Testis (tissue), 2 donors: ENCODE measurements around the gene TOMM40.

ENCODE experiments used
- POLR2A ChIP-seq: fragments of 450-650 bp; IDR thresholded peaks from one replicate; pipeline ENCODE4 v1.6.1; 2017; ENCODE audit warnings: antibody characterized with exemption, mild to moderate bottlenecking, moderate library complexity
- TF ChIP-seq, protein P1 (sequence below), 3 experiments: fragments of 450-650 bp in 2 of 3; fragments of 200-600 bp in 1 of 3; sonication (generic) in 1 of 3; IDR thresholded peaks; one replicate each; pipeline ENCODE4 v1.5.1; 2016 to 2019; ENCODE audit warnings: antibody characterized with exemption in 3 of 3, mild to moderate bottlenecking in 2 of 3, moderate library complexity in 1 of 3

DNA sequence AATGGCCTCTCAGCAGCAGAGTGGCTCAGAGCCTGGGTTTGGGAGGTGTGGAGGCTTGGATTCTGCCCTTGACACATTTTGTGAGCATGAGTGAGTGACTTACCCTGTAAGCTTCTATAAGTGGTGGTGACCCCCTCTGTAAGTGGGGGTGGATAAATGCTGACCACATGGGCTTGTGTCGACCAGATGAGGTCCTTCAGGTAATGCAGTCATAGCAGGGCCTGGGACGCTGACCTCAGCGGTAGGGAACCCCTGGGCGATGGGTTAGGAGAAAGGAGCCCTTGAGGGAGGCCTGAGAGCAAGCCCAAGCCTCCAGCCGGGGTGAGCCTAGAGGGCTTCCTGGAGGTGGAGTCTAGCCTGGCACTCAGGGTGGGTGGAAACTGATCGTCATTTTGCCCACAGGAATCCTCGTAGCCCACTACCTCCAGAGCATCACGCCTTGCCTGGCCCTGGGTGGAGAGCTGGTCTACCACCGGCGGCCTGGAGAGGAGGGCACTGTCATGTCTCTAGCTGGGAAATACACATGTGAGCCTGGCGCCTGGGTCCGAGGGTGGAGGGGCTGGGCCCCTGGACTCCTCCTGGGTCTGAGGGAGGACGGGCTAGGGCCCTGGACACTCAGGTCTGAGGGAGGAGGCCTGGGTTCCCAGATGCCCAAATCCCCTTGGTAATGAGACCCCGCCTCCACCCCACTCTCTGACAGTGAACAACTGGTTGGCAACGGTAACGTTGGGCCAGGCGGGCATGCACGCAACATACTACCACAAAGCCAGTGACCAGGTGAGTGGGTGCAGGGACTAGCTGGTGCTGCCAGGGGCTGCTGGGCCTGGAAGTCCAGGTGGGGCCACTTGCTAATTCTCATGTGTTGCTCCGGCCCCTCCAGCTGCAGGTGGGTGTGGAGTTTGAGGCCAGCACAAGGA, 9.5 kb downstream of the TOMM40 start:
- TF ChIP-seq, protein P1, sequence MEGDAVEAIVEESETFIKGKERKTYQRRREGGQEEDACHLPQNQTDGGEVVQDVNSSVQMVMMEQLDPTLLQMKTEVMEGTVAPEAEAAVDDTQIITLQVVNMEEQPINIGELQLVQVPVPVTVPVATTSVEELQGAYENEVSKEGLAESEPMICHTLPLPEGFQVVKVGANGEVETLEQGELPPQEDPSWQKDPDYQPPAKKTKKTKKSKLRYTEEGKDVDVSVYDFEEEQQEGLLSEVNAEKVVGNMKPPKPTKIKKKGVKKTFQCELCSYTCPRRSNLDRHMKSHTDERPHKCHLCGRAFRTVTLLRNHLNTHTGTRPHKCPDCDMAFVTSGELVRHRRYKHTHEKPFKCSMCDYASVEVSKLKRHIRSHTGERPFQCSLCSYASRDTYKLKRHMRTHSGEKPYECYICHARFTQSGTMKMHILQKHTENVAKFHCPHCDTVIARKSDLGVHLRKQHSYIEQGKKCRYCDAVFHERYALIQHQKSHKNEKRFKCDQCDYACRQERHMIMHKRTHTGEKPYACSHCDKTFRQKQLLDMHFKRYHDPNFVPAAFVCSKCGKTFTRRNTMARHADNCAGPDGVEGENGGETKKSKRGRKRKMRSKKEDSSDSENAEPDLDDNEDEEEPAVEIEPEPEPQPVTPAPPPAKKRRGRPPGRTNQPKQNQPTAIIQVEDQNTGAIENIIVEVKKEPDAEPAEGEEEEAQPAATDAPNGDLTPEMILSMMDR (IDR thresholded peaks at IDR 0.05), result no peak
- TF ChIP-seq POLR2A, result no peak
